Measurements from ENCODE around the gene CCDC60.

CCDC60 gene

DNA sequence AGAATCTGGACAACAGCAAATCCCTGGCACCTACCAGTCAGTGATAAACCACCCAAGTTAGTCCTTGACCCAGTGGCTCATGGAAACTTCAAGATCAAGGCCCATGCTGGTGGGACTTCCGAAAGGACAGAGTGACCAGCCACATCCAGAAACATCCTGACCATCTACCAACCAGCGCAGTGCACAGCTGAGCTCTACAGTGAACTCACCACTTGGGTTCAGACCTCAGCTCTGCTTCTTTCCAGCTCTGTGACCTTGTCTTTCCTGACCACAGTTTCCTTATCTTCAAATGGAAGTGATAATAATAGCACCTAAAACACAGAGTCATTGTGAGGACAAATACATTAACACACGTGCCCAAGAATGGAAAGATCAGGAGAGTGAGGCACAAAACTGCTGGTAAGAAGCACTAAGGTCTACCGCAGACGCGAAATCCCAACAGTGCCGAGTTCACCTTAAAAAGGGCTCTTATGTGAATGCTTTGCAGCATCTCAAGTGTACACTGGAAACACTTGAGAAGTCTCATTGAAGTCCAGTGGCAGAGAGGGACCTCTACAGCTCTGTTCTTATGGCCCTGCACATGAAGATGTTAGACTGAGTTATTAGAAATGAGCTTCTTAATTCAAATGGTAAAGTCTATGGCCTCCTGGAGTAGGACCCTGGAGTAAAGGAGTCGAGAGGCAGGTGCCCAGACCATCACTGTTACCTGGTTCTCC, 128.8 kb downstream of the CCDC60 start:
- H3K4me1 ChIP-seq (ENCODE audit: control insufficient read depth in 1 of 2, insufficient read depth in 2 of 2, low read length in 2 of 2) = no peaks in the 10 kb centered on the region
- no peaks in the 10 kb centered on the region for H3K36me3 ChIP-seq (ENCODE audit: control insufficient read depth in 1 of 2, insufficient read depth in 2 of 2, low read length in 2 of 2)
- no peak overlapping the region for H3K23ac ChIP-seq (ENCODE audit: low read length)
- H3K18ac ChIP-seq (ENCODE audit: low read length) = no peak overlapping the region
- H2AK5ac ChIP-seq (ENCODE audit: low read length) = no peak overlapping the region
- no peaks in the 10 kb centered on the region for H3K27me3 ChIP-seq (ENCODE audit: insufficient read depth, low read length)
- no peak overlapping the region for H3K14ac ChIP-seq (ENCODE audit: low read length)
- H3K27ac ChIP-seq (ENCODE audit: low read depth, low read length) = no peak overlapping the region
- no peaks in the 10 kb centered on the region for H3K9me3 ChIP-seq (ENCODE audit: insufficient read depth, low read depth, low read length)
- H3K79me1 ChIP-seq (ENCODE audit: low read length) = no peaks in the 10 kb centered on the region
- no peak overlapping the region for H2AFZ ChIP-seq (ENCODE audit: insufficient read depth, low read length, poor library complexity)
- no peak for DNase-seq
- H2BK5ac ChIP-seq (ENCODE audit: low read depth, low read length, poor library complexity) = no peak overlapping the region
- no peak overlapping the region for H3K4me2 ChIP-seq (ENCODE audit: low read length)
- H3K9ac ChIP-seq (ENCODE audit: low read length) = no peak overlapping the region
- no peak overlapping the region for H2BK12ac ChIP-seq (ENCODE audit: low read length)
- H3K4me3 ChIP-seq (ENCODE audit: low read depth, low read length) = no peak overlapping the region
- no peak overlapping the region for H2BK120ac ChIP-seq (ENCODE audit: insufficient read depth, low read length, poor library complexity)
- no peak overlapping the region for H4K8ac ChIP-seq (ENCODE audit: low read depth, low read length)
- no peak overlapping the region for H3K4ac ChIP-seq (ENCODE audit: low read depth, low read length)
- no peak overlapping the region for H4K12ac ChIP-seq (ENCODE audit: low read depth, low read length)
- no CpG with 5 or more reads among the region's 8 CpGs for WGBS (ENCODE audit: extremely low coverage, insufficient coverage, insufficient read length)
- no peaks in the 10 kb centered on the region for H3K79me2 ChIP-seq (ENCODE audit: control insufficient read depth, insufficient read depth, low read length, poor library complexity)
- H4K91ac ChIP-seq (ENCODE audit: low read depth, low read length) = no peak overlapping the region

DNA sequence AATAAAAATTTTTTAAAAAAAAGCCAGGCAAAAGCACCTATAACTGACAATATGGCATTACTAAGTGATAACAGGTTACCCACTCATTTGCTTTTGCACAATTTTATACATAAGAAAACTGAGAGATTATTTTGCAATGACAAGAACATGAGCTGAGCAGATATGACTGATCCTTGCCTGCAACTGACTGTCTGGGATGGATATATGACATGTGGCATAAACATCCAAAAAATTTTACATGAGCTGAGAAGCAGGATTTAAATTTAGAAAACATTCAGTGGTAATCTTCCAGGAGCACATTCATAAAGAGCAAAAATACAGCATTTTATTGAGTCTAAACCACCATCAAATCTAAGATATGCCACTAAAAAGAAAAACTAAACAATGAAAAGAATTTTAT, 133.8 kb downstream of the CCDC60 start:
- H2AFZ ChIP-seq (ENCODE audit: insufficient read depth, low read length, poor library complexity) = no peak overlapping the region
- no peak overlapping the region for H4K91ac ChIP-seq (ENCODE audit: low read depth, low read length)
- H3K14ac ChIP-seq (ENCODE audit: low read length) = no peak overlapping the region
- H3K4ac ChIP-seq (ENCODE audit: low read depth, low read length) = no peak overlapping the region
- no peak overlapping the region for H4K12ac ChIP-seq (ENCODE audit: low read depth, low read length)
- H3K4me3 ChIP-seq (ENCODE audit: low read depth, low read length) = no peak overlapping the region
- H3K79me2 ChIP-seq (ENCODE audit: control insufficient read depth, insufficient read depth, low read length, poor library complexity) = no peaks in the 10 kb centered on the region
- no peak overlapping the region for H2BK120ac ChIP-seq (ENCODE audit: insufficient read depth, low read length, poor library complexity)
- no peaks in the 10 kb centered on the region for H3K27me3 ChIP-seq (ENCODE audit: insufficient read depth, low read length)
- H3K4me2 ChIP-seq (ENCODE audit: low read length) = no peak overlapping the region
- H3K18ac ChIP-seq (ENCODE audit: low read length) = no peak overlapping the region
- no peak overlapping the region for H2AK5ac ChIP-seq (ENCODE audit: low read length)
- no peak overlapping the region for H4K8ac ChIP-seq (ENCODE audit: low read depth, low read length)
- H3K4me1 ChIP-seq (ENCODE audit: control insufficient read depth in 1 of 2, insufficient read depth in 2 of 2, low read length in 2 of 2) = no peaks in the 10 kb centered on the region
- no peak overlapping the region for H2BK5ac ChIP-seq (ENCODE audit: low read depth, low read length, poor library complexity)
- DNase-seq = peak in 1 of 2 donors; percentile 72
- H3K9me3 ChIP-seq (ENCODE audit: insufficient read depth, low read depth, low read length) = no peaks in the 10 kb centered on the region
- no peak overlapping the region for H3K9ac ChIP-seq (ENCODE audit: low read length)
- H3K36me3 ChIP-seq (ENCODE audit: control insufficient read depth in 1 of 2, insufficient read depth in 2 of 2, low read length in 2 of 2) = no peaks in the 10 kb centered on the region
- H2BK12ac ChIP-seq (ENCODE audit: low read length) = no peak overlapping the region
- H3K27ac ChIP-seq (ENCODE audit: low read depth, low read length) = no peak overlapping the region
- no peaks in the 10 kb centered on the region for H3K79me1 ChIP-seq (ENCODE audit: low read length)
- no peak overlapping the region for H3K23ac ChIP-seq (ENCODE audit: low read length)

DNA sequence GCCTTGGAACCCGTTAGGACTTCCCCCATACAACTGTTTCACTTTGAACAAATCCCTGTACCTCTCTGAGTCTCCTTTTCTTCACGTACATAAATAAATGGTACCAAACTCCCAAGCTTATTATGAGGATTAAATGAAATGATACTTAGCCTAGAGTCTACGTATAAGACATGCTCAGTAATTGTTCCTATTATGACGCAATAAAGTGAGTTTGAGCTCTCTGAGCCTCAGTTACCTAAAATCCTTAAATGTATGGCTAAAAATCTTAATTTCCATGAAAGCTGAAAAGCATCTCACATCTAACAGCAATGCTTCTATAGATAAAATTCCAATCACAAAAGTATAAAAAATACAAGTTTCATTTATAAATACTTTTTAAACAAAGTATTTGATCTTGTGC, 141.1 kb downstream of the CCDC60 start:
- no peak for DNase-seq
- no CpG with 5 or more reads among the region's 4 CpGs for WGBS (ENCODE audit: extremely low coverage, insufficient coverage, insufficient read length)

DNA sequence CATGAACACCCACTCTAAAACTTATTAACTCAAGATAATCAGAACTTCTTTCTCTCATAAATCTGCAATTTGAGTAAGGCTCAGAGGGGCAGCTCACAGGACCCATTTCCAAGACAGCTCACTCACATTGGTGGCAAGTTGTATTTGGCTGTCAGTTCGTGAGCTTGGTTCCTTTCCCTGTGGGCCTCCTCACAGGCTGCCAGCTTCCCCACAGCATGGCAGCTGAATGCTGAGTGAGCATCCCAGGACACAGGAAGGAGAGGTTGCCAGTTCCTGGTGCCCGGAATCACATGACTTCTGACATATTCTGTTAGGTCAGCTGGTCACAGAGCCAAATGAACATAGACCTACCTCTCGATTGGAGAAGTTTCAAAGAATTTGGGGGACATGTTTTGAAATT, 142.4 kb downstream of the CCDC60 start:
- peaks cover 6 to 10% of the 10 kb centered on the region in 2 experiments for H3K4me1 ChIP-seq (ENCODE audit: control insufficient read depth in 1 of 2, insufficient read depth in 2 of 2, low read length in 2 of 2)
- no peak overlapping the region for H3K14ac ChIP-seq (ENCODE audit: low read length)
- no peak overlapping the region for H2AFZ ChIP-seq (ENCODE audit: insufficient read depth, low read length, poor library complexity)
- H3K9ac ChIP-seq (ENCODE audit: low read length) = no peak overlapping the region
- H3K9me3 ChIP-seq (ENCODE audit: insufficient read depth, low read depth, low read length) = no peaks in the 10 kb centered on the region
- WGBS (ENCODE audit: extremely low coverage, insufficient coverage, insufficient read length) = no CpG with 5 or more reads among the region's 3 CpGs
- no peak overlapping the region for H3K23ac ChIP-seq (ENCODE audit: low read length)
- H3K79me1 ChIP-seq (ENCODE audit: low read length) = no peaks in the 10 kb centered on the region
- no peak for DNase-seq
- H3K4me3 ChIP-seq (ENCODE audit: low read depth, low read length) = no peak overlapping the region
- no peaks in the 10 kb centered on the region for H3K36me3 ChIP-seq (ENCODE audit: control insufficient read depth in 1 of 2, insufficient read depth in 2 of 2, low read length in 2 of 2)
- H2BK5ac ChIP-seq (ENCODE audit: low read depth, low read length, poor library complexity) = no peak overlapping the region
- H3K27me3 ChIP-seq (ENCODE audit: insufficient read depth, low read length) = no peaks in the 10 kb centered on the region
- no peak overlapping the region for H3K4me2 ChIP-seq (ENCODE audit: low read length)
- no peak overlapping the region for H3K4ac ChIP-seq (ENCODE audit: low read depth, low read length)
- H3K27ac ChIP-seq (ENCODE audit: low read depth, low read length) = no peak overlapping the region
- no peak overlapping the region for H2AK5ac ChIP-seq (ENCODE audit: low read length)
- H4K8ac ChIP-seq (ENCODE audit: low read depth, low read length) = no peak overlapping the region
- no peak overlapping the region for H4K91ac ChIP-seq (ENCODE audit: low read depth, low read length)
- no peak overlapping the region for H3K18ac ChIP-seq (ENCODE audit: low read length)
- H4K12ac ChIP-seq (ENCODE audit: low read depth, low read length) = no peak overlapping the region
- H3K79me2 ChIP-seq (ENCODE audit: control insufficient read depth, insufficient read depth, low read length, poor library complexity) = no peaks in the 10 kb centered on the region
- no peak overlapping the region for H2BK12ac ChIP-seq (ENCODE audit: low read length)
- no peak overlapping the region for H2BK120ac ChIP-seq (ENCODE audit: insufficient read depth, low read length, poor library complexity)

More for the DNA sequence above, 141.1 kb downstream of the CCDC60 start:
- no peak overlapping the region for H3K27ac ChIP-seq (ENCODE audit: low read depth, low read length)
- H4K12ac ChIP-seq (ENCODE audit: low read depth, low read length) = no peak overlapping the region
- peaks cover 6 to 10% of the 10 kb centered on the region in 2 experiments for H3K4me1 ChIP-seq (ENCODE audit: control insufficient read depth in 1 of 2, insufficient read depth in 2 of 2, low read length in 2 of 2)
- H2BK12ac ChIP-seq (ENCODE audit: low read length) = no peak overlapping the region
- H3K79me1 ChIP-seq (ENCODE audit: low read length) = no peaks in the 10 kb centered on the region
- no peak overlapping the region for H3K9ac ChIP-seq (ENCODE audit: low read length)
- H3K18ac ChIP-seq (ENCODE audit: low read length) = no peak overlapping the region
- no peak overlapping the region for H4K91ac ChIP-seq (ENCODE audit: low read depth, low read length)
- no peak overlapping the region for H4K8ac ChIP-seq (ENCODE audit: low read depth, low read length)
- no peak overlapping the region for H2AFZ ChIP-seq (ENCODE audit: insufficient read depth, low read length, poor library complexity)
- no peaks in the 10 kb centered on the region for H3K79me2 ChIP-seq (ENCODE audit: control insufficient read depth, insufficient read depth, low read length, poor library complexity)
- H2AK5ac ChIP-seq (ENCODE audit: low read length) = no peak overlapping the region
- no peak overlapping the region for H3K14ac ChIP-seq (ENCODE audit: low read length)
- no peak overlapping the region for H3K4me3 ChIP-seq (ENCODE audit: low read depth, low read length)
- H3K23ac ChIP-seq (ENCODE audit: low read length) = no peak overlapping the region
- H3K9me3 ChIP-seq (ENCODE audit: insufficient read depth, low read depth, low read length) = no peaks in the 10 kb centered on the region
- H3K4ac ChIP-seq (ENCODE audit: low read depth, low read length) = no peak overlapping the region
- H2BK5ac ChIP-seq (ENCODE audit: low read depth, low read length, poor library complexity) = no peak overlapping the region
- H3K36me3 ChIP-seq (ENCODE audit: control insufficient read depth in 1 of 2, insufficient read depth in 2 of 2, low read length in 2 of 2) = no peaks in the 10 kb centered on the region
- H3K4me2 ChIP-seq (ENCODE audit: low read length) = no peak overlapping the region
- H3K27me3 ChIP-seq (ENCODE audit: insufficient read depth, low read length) = no peaks in the 10 kb centered on the region
- no peak overlapping the region for H2BK120ac ChIP-seq (ENCODE audit: insufficient read depth, low read length, poor library complexity)
